ENCODE measurements around the gene CNPY2.

CNPY2 gene

GRCh38 chr12:56261503-56262232, 54.1 kb downstream of the CNPY2 start:
- no peak overlapping the region for H3K4me3 ChIP-seq (ENCODE audit: low read depth, low read length)
- TF ChIP-seq CTCF (IDR thresholded peaks at IDR 0.05; ENCODE audit: borderline replicate concordance, insufficient read depth, low read depth, low read length), result no peak

DNA sequence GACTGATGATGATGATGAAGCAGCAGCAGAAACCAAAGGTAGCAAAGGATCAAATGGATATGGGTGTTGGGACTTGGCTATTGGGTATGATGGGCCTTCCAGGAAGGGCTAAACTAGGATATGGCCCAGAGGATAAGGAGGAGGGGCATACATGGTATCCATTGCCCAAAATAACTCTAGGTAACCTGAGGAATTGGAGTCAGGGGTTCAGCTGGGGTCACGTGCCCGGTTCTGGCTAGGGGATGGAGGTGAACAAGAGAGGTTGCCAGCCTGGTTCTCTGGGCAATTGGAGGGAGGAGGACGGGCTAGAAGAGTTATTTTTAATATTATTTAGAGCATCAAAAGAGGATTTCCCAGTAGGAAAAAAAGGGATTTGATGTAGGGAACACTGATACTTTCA, 54.9 kb downstream of the CNPY2 start:
- TF ChIP-seq CTCF (IDR thresholded peaks at IDR 0.05; ENCODE audit: borderline replicate concordance, insufficient read depth, low read depth, low read length), result no peak

DNA sequence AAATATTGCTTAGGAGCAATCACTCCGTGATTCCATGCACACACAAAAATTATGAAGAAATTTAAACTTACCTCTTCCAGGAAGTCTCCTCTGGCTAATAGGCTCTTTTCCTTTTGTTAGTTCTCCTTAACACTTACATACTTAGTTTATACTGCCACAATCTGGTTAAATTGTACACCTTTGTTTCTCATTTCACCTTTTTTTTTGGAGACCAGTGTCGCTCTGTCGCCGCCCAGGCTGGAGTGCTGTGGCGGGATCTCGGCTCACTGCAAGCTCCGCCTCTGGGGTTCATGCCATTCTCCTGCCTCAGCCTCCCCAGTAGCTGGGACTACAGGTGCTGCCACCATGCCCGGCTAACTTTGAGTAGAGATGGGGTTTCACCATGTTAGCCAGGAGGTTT, 55.4 kb downstream of the CNPY2 start:
- TF ChIP-seq CTCF (IDR thresholded peaks at IDR 0.05; ENCODE audit: borderline replicate concordance, insufficient read depth, low read depth, low read length), result no peak
- no peak overlapping the region for H3K4me3 ChIP-seq (ENCODE audit: low read depth, low read length)

More for the DNA sequence above, 54.9 kb downstream of the CNPY2 start:
- H3K4me3 ChIP-seq (ENCODE audit: low read depth, low read length), result no peak overlapping the region

All from GM12875 (cell line).